Osteoblast (primary cell): ENCODE measurements around the gene HS3ST6. TPM values are rescaled to one million over a fixed set of nuclear protein-coding genes. Genes with fewer than 3 reads are reported as not detected.
A peak's percentile ranks its signal among the peaks of the same experiment; 100 is the strongest.
"Not testable (repeated sequence)": the region's sequence is repeated elsewhere in the genome, so short reads cannot be mapped to it uniquely, and the experiment has no call there.

Source experiments
- DNase-seq: peaks from one replicate; pipeline ENCODE4 v3.0.0; 2011; ENCODE audit warnings: low spot score, mixed read lengths; ENCODE audit not compliant: insufficient read length; ENCODE audit errors: missing footprints
- H2AFZ ChIP-seq: 2 replicates; pipeline ENCODE4 v1.6.0; 2011; ENCODE audit warnings: mild to moderate bottlenecking, low read length
- H3K27ac ChIP-seq: 2 replicates; pipeline ENCODE4 v1.5.1; 2011; ENCODE audit warnings: mild to moderate bottlenecking, low read depth, low read length, moderate library complexity
- H3K27me3 ChIP-seq: 2 replicates; pipeline ENCODE4 v1.6.0; 2012; ENCODE audit warnings: mild to moderate bottlenecking, control low read depth, inconsistent platforms, low read length, moderate library complexity; ENCODE audit not compliant: insufficient read depth
- H3K36me3 ChIP-seq: 2 replicates; pipeline ENCODE4 v1.5.1; 2011; ENCODE audit warnings: mild to moderate bottlenecking, low read length, control low read depth, moderate library complexity; ENCODE audit not compliant: insufficient read depth
- H3K4me1 ChIP-seq: 2 replicates; pipeline ENCODE4 v1.5.1; 2011; ENCODE audit warnings: mild to moderate bottlenecking, low read length, control low read depth, moderate library complexity; ENCODE audit not compliant: insufficient read depth
- H3K4me2 ChIP-seq: 2 replicates; pipeline ENCODE4 v1.6.0; 2011; ENCODE audit warnings: mild to moderate bottlenecking, low read length; ENCODE audit not compliant: insufficient read depth
- H3K4me3 ChIP-seq: fragments of 200-600 bp; sonication (generic); 3 replicates; pipeline ENCODE4 v1.5.1; 2012; ENCODE audit warnings: mild to moderate bottlenecking, low read length, inconsistent platforms; ENCODE audit not compliant: insufficient read depth
- H3K79me2 ChIP-seq: 2 replicates; pipeline ENCODE4 v1.6.0; 2012; ENCODE audit warnings: mild to moderate bottlenecking, low read length, control low read depth, inconsistent platforms; ENCODE audit not compliant: insufficient read depth
- H3K9me3 ChIP-seq: 2 replicates; pipeline ENCODE4 v1.5.1; 2011; ENCODE audit warnings: low read depth, low read length, control low read depth
- H4K20me1 ChIP-seq: 2 replicates; pipeline ENCODE4 v1.6.0; 2012; ENCODE audit warnings: mild to moderate bottlenecking, low read length, control low read depth; ENCODE audit not compliant: insufficient read depth
- CTCF ChIP-seq: IDR thresholded peaks from 2 replicates; pipeline ENCODE4 v1.5.1; 2011; ENCODE audit warnings: mild to moderate bottlenecking, low read depth, low read length, moderate library complexity; ENCODE audit errors: extremely low read depth
- total RNA-seq: library from RNA; depleted of rRNA; stranded (reverse); fragments of >200 nt; gene quantifications from 2 replicates; pipeline ENCODE4 v1.2.3, GENCODE V29; 2012

HS3ST6 gene
- total RNA-seq, 1 donor, result not detected

DNA sequence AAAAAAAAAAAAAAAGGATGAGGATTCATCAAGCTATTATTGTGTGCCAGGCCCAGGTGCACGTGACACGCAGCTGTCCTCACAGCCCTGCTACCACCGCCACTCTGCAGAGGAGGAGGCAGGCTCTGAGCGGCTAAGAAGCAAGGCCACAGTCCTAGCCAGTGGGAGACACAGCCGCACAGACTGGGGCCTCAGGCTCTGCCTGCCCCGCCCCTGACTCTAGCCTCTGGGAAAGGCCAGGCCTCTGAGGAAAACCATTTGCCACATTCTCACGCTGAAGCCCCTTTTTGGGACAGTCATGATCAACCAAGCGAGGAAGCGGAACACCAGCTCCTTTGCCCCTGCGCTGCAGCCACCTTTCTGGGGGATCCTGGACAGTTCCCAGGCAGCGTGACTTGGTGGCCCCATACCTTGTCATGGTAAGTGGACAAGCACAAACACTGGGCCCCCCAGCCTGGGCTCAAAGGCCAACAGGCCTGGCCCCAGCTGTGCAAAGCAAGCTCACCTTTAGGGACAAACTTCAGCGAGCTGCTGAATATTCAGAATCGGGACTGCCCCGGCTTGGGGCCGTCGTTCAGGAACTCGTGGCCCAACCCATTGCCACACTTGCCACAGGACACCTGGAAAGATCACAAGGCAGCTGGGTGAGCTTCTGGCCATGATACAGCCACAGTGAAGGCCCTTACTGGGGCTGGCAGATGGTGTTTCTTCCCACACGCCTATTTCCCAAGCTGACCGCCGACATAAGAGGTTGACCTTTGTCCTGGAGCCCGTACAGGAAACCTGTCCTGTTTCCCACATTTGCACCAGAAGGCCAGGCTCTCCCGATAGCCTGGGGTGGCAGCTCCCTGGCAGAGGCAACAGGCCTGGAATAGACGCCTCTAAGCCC, 22.3 kb upstream of the HS3ST6 start:
- Histone ChIP-seq H3K4me1 (peaks cover 10% of the 10 kb centered on the region), H3K4me3 (no peak overlapping the region), H3K27ac (no peak overlapping the region), H3K36me3 (peaks cover 14% of the 10 kb centered on the region), H3K79me2 (no peaks in the 10 kb centered on the region), H3K9me3 (no peaks in the 10 kb centered on the region), H4K20me1 (no peaks in the 10 kb centered on the region), H2AFZ (no peak overlapping the region), H3K27me3 (no peaks in the 10 kb centered on the region), H3K4me2 (no peak overlapping the region)
- TF ChIP-seq CTCF, result no peak
- DNase-seq, result peak; percentile 36

DNA sequence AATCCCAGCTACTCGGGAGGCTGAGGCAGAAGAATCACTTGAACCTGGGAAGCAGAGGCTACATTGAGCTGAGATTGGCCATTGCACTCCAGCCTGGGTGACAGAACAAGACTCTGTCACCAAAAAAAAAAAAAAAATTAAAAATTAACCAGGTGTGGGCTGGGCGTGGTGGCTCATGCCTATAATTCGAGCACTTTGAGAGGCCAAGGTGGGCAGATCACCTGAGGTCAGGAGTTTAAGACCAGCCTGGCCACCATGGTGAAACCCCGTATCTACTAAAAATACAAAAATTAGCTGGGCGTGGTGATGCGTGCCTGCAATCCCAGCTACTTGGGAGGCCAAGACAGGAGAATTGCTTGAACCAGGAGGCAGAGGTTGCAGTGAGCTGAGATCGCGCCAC, 21.6 kb upstream of the HS3ST6 start:
- Histone ChIP-seq H3K36me3 (peaks cover 14% of the 10 kb centered on the region), H3K4me1 (peaks cover 10% of the 10 kb centered on the region)
- DNase-seq, H3K4me3 ChIP-seq, H3K27ac ChIP-seq, H3K4me2 ChIP-seq, H3K9me3 ChIP-seq, H3K27me3 ChIP-seq, H3K79me2 ChIP-seq, H4K20me1 ChIP-seq, H2AFZ ChIP-seq: not testable (repeated sequence)

DNA sequence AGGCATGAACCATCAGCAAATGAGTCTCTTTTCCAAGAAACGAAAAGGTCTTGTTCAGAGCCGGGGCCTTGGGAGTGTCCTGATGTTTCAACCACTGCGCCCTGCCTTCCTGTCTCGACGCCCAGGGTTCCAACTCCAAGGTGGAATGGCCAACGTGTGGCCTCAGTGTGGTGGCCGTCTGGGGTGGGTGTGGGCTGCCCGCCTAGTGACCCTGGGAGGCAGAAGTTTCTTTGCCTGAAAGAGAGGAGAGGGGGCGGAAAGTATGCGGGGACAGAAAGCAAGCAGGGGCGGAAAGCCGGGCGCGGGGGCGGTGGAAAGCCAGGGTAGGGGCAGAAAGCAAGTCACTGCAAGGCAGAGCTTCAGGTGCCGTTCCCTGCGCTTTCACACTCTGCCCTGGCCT, 20.7 kb upstream of the HS3ST6 start:
- DNase-seq, result peak; percentile 27
- Histone ChIP-seq H3K4me3 (no peak overlapping the region), H3K79me2 (no peaks in the 10 kb centered on the region), H3K27ac (no peak overlapping the region), H3K4me1 (peaks cover 10% of the 10 kb centered on the region), H3K9me3 (no peaks in the 10 kb centered on the region), H3K27me3 (no peaks in the 10 kb centered on the region), H2AFZ (no peak overlapping the region), H3K36me3 (peaks cover 14% of the 10 kb centered on the region), H4K20me1 (no peaks in the 10 kb centered on the region), H3K4me2 (no peak overlapping the region)
- no peak for TF ChIP-seq CTCF

DNA sequence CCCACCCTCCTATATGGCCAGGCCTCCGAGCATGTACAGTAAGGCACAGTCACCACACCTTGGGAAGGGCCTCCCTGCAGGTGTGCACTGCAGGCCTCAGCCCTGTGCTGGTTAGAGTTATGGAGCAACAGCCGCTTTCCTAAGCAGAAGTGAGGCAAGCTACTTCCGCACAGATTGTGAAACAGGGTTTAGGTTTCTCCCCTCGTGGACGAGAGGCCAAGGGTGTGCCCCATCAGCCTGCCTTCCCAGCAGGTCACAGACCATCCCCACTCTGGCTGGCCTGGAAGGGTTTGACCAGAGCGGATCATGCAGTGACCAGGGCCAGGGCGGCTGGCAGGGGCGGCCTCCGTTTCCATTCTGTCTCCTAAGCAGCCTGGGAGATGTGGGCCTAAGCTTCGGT, 20.1 kb upstream of the HS3ST6 start:
- Histone ChIP-seq H3K36me3 (peaks cover 14% of the 10 kb centered on the region), H3K9me3 (no peaks in the 10 kb centered on the region), H3K79me2 (no peaks in the 10 kb centered on the region), H3K4me1 (peaks cover 6% of the 10 kb centered on the region), H3K4me2 (no peak overlapping the region), H4K20me1 (no peaks in the 10 kb centered on the region), H2AFZ (no peak overlapping the region), H3K27me3 (no peaks in the 10 kb centered on the region), H3K4me3 (no peak overlapping the region), H3K27ac (no peak overlapping the region)
- peak; percentile 61 for DNase-seq
- no peak for TF ChIP-seq CTCF
